T-helper 22 cell (primary cell): ENCODE results near the gene MRPL52.

Experiments used
- DNase-seq: peaks from one replicate; pipeline ENCODE4 v3.0.0-alpha.2; 2020; ENCODE audit warnings: low read depth

Gene MRPL52

DNA sequence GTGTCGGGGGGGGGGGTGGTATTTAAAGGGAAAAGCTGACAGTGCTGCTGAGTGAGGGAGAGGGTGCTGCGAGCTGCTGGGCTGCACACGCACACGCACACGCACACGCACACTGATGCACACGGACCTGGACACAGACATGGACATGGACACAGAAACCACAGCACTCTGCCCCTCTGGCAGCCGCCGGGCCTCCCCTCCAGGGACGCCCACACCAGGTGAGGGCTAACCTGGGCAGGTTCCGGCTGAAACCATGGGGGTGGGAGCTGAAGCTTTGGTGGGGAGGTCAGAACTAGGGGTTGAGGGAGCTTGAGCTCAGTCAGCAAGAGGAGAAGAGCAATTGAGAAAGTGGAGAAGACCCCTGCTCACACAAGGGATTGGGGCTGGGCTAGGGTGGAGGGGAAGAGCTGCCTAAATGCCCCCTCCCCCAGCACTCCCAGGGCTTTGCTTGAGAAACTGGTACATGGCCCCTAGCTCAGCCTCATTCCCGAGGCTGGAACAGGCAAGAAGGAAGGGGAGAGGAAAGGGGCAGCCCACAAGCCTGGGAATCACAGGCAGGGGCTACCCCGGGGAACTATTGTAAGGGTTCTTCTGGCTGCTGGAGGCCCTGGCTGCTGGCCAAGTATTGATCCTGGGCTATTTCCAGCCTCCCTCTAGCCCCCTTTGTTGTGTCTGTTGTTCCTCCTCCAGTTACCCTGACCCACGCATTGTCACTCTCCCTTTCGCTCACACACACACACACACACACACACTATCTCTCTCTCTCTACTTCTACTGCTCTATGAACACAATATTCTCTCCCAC lies 53.7 kb downstream of the MRPL52 start, which contains the start of gene REM2:
REM2 (plus strand) TSS at position 50 of the 804 bp plus-strand sequence; CDS start at position 116, 66 bp downstream.
- no peak for DNase-seq

DNA sequence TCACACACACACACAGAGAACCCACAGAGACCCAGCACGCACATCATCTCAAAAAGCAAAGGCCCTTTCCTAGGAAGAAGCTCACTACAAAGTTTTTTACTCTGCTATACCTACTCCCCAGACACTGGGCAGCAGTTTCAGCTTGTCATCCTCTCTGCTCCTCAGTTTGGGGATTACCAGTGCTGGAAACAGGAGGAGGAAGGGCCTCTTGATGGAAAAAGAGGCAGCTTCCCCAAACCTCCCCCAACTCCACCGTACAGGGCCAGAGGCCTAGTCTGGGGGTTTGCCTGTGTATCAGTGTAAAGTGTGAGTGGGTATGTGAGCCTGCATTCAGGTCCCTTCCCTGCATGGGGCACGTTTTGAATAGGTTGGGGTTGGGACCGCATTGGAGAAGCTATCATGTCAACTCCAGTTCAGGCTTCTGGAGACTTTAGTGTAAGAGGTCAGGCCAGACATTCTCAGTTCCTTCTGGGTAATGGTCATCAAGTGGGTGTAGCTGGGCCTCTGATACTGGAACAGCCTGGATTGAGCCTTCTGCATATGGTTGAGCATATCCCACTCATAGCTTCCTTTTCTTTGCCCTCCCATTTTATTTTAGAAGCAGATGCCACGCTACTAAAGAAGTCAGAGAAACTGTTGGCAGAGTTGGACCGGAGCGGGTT lies 54.5 kb downstream of the MRPL52 start:
- DNase-seq = no peak
